HG02798 (cell line): ENCODE measurements around the gene MAP4K3.

Experiments
- ATAC-seq: cut with Tn5 transposase; IDR thresholded peaks from one replicate; pipeline ENCODE4 v1.9.1; 2021; ENCODE audit warnings: mild to moderate bottlenecking; ENCODE audit not compliant: unreplicated experiment, poor library complexity

Gene MAP4K3

GRCh38 chr2:39447266-39448168, 10.4 kb upstream of the MAP4K3 start:
- ATAC-seq = no peak

- no peak for ATAC-seq
Observed at GRCh38 chr2:39445934-39446333, 8.8 kb upstream of the MAP4K3 start.

- no peak for ATAC-seq
Observed at GRCh38 chr2:39443009-39443408, 5.9 kb upstream of the MAP4K3 start.

- ATAC-seq = peak; percentile 37
Observed at GRCh38 chr2:39437522-39438296, 624 bp upstream of the MAP4K3 start.

- ATAC-seq = no peak
Observed at GRCh38 chr2:39435741-39436591, 1.1 kb downstream of the MAP4K3 start.

- no peak for ATAC-seq
Observed at GRCh38 chr2:39435234-39435633, 1.9 kb downstream of the MAP4K3 start.

- ATAC-seq = no peak
Observed at GRCh38 chr2:39434233-39434897, 2.7 kb downstream of the MAP4K3 start.

- no peak for ATAC-seq
Observed at GRCh38 chr2:39433586-39434195, 3.4 kb downstream of the MAP4K3 start.

GRCh38 chr2:39432701-39433100, 4.4 kb downstream of the MAP4K3 start:
- no peak for ATAC-seq

- ATAC-seq = no peak
Observed at GRCh38 chr2:39431592-39432316, 5.3 kb downstream of the MAP4K3 start.

GRCh38 chr2:39429746-39430145, 7.3 kb downstream of the MAP4K3 start:
- no peak for ATAC-seq

- no peak for ATAC-seq
Observed at GRCh38 chr2:39424951-39425350, 12.1 kb downstream of the MAP4K3 start.

- ATAC-seq = no peak
Observed at GRCh38 chr2:39422700-39423099, 14.4 kb downstream of the MAP4K3 start.

- ATAC-seq = no peak
Observed at GRCh38 chr2:39421354-39421753, 15.7 kb downstream of the MAP4K3 start.

GRCh38 chr2:39419282-39420223, 17.5 kb downstream of the MAP4K3 start:
- ATAC-seq = no peak

- ATAC-seq = no peak
Observed at GRCh38 chr2:39418491-39418890, 18.6 kb downstream of the MAP4K3 start.

- ATAC-seq = no peak
Observed at GRCh38 chr2:39416140-39416539, 20.9 kb downstream of the MAP4K3 start.
